Measurements from ENCODE around the gene EGFL7.
A peak's percentile ranks its signal among the peaks of the same experiment; 100 is the strongest.
"Not testable (repeated sequence)": the region's sequence is repeated elsewhere in the genome, so short reads cannot be mapped to it uniquely, and the experiment has no call there.

EGFL7 gene

DNA sequence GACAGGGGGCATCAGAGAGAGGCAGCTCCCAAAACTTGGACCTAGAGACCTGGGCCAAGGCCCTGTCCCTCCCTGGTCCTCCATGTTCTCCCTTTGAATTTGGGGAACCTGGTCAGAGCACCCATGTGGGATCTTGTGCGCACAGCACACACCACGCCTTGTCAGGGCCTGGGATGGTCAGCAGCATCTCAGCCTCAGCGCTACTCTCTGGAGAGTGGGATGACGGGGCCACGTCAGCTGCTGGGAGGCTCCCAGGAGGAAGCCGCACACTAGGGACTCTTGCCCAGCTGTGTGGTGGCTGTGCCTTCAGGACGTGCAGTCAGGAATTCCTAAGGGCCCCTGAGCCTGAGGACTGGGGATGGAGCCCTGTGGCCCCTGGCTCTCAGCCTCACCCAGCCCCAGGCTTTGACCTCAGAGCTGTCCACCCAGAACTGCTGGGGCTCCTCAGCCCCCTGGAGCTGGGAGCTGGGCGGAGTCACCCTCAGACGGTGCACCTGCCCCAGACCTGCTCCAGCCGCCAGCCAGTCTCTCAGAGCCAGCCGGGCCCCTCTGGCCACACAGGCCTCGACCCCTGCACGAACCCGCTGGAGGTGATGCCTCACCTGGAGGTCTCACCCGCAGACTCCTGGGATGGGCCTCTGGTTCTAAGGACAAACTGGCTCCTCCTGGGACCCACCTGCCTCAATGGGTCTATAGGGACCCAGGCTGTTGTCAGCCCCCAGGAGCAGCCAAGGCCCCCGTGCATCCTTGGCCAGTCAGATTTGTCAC is 38.3 kb upstream of the EGFL7 start:
- DNase-seq (ENCODE audit: low spot score), result no peak

- no peak for DNase-seq (ENCODE audit: low spot score)
Observed at GRCh38 chr9:136625101-136626065, 37.3 kb upstream of the EGFL7 start.

GRCh38 chr9:136626066-136626725 is 36.5 kb upstream of the EGFL7 start:
- DNase-seq (ENCODE audit: low spot score), result no peak

- DNase-seq (ENCODE audit: low spot score), result no peak
Observed at GRCh38 chr9:136626740-136627642, 35.7 kb upstream of the EGFL7 start.

GRCh38 chr9:136627703-136628102 is 35.0 kb upstream of the EGFL7 start:
- no peak for DNase-seq (ENCODE audit: low spot score)

DNA sequence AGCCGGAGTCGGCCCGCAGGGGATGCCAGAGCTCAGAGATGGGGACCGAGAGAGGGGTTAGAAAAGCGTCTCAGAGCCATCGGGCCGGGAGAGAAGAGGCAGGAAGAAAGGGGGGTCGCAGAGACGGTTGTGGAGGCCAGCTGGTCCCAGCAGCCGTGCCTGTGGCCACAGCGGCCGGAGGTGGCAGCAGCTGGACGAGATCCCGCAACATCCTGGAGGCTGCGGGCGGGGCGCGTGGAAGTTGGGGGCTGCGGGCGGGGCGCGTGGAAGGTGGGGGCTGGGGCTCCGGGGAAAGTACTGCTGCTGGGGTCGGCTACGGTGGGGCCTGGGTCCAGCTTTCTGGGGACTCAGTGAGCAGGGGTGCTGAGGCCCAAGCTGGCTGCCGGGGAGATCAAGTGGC is 34.4 kb upstream of the EGFL7 start:
- no peak for DNase-seq (ENCODE audit: low spot score)

GRCh38 chr9:136629001-136629878 is 33.5 kb upstream of the EGFL7 start:
- no peak for DNase-seq (ENCODE audit: low spot score)

GRCh38 chr9:136629879-136630661 is 32.6 kb upstream of the EGFL7 start:
- peak; percentile 51 for DNase-seq (ENCODE audit: low spot score)

GRCh38 chr9:136630662-136630992 is 32.1 kb upstream of the EGFL7 start:
- no peak for DNase-seq (ENCODE audit: low spot score)

DNA sequence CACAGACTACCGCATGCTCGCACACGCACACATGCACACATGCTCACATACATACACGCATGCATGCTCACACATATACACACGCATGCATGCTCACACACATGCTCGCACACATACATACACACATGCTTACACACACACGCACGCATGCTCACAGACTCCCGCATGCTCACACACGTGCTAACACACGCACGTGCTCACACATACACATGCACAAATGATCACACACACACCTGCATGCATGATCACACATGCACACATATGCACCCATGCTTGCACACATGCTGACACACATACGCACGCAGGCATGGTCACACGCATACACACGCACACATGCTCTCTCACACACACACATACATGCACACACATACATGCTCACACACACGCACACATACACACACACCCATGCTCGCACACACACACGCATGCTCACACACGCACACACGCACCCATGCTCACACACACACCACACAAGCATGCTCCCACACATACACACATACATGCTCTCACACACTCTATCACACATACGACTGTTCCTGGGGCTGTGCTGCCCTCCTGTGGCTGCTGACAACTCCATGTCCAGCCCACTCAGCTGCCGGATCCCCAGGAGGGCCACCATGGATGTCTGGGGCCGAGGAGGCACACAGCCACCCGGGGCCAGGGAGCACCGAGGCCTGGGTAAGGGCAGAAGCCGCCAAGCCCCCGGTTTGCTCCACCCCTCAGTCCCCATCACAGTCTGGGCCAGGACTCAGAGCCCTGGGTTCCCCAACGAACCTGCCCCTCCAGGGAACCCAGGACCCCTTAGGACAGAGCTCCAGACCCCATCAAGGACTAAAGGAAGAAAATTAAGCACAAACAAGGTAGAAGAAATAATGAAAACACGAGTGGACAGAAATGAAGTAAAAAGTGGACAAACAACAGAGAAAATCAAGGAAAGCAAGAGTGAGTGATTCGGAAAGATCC is 31.4 kb upstream of the EGFL7 start:
- DNase-seq (ENCODE audit: low spot score), result peak; percentile 63

- not testable (repeated sequence) for DNase-seq (ENCODE audit: low spot score)
Observed at GRCh38 chr9:136632072-136632471, 30.6 kb upstream of the EGFL7 start.

- not testable (repeated sequence) for DNase-seq (ENCODE audit: low spot score)
Observed at GRCh38 chr9:136632491-136633106, 30.1 kb upstream of the EGFL7 start.

- no peak for DNase-seq (ENCODE audit: low spot score)
Observed at GRCh38 chr9:136634904-136635303, 27.8 kb upstream of the EGFL7 start.

DNA sequence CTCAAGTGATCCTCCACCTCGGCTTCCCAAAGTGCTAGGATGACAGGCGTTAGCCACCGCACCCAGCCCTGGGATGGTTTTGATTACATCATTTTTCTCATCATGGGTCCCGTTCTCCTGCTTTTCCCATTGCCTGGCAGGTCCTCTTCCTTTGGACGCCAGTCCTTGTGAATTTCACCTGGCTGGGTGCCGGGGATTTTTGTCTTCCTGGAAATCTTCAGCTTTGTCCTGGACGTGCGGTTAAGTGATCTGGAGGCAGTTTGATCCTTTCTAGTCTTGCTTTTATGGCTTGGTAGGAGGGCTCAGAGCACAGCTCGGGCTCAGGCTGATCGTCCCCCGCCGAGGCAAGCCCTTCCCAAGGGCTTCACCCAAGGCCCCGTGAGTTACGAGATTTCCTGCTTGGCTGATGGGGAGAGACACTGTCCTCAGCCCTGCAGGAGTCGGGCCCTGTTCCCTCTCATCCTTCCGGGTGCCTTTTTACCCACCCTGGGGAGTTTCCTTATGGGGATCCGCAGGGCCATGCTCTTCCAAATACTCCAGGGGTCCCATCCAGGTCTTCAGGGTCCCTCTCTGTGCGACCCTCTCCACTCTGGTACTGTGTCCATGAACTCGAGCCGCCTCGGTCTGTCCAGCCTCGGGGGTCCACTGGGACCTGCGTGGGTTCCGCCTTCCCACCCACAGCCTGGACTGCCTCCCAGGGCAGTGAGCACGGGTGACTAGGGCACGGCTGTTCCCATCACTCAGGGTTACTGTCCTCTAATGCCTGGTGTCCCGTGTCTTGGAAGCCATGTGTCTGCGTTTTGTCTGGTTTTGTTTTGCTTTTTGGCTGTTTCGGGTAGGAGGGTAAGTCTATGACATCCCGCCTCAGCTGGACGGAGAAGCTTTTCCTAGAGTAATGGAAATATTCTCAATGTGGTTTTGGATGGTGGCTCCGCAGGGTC is 22.3 kb upstream of the EGFL7 start:
- no peak for DNase-seq (ENCODE audit: low spot score)

DNA sequence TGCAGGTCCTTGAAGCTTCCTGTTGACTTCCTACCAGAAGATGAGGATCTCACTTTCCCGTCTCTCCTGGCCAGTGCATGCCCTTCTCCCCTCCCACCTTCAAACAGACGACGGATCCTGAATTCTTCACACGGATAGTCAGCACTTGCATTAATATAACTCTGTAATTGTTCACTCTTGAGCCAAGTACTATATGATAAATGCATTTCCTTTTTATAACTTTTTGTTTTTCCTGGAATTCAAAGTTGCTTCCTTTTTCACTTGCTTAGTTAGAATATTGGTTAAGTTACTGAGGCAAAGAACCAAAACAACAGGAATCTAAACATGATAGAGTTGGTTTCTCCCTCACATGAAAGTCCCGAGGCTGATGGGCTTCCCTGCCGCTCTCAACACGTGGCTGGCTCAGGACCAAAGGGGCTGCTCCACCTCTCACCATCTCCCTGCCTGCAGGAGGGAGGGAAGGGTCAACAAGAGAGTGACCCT is 20.2 kb upstream of the EGFL7 start:
- DNase-seq (ENCODE audit: low spot score), result no peak

DNA sequence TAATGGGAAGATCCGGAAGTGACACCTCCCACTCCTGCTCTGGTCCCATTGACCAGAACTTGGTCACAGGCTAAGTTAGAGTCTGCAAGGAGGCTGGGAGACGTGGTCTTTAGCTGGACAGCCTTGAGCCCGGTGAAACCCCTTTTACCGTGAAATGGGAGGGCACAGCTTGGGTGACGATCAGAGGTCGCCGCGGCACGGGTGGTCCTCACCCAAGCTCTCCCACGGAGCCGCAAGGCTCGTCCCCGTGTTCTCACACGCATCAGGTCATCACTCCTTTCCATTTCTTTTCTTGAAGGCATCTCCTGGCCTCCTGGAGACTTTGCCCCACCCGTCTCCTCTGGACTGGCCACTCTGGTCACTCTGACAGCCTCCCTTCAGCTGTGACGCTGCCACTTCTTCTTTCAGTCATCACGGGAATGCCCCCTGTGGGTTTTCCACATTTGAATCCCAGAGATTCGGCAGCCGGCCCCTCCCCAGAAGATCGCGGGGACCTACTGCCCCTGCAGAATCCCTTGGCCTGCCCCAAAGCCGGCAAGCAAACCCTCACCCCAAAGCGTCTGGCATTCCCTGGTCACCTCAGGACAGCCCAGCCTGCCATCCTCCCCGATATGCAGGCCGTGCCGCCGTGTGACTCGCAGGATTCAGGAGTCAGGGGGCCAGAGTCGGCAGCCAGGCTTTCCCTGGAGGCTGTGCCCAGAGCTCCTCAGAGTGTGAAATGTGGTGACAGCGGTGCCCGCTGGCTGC is 18.9 kb upstream of the EGFL7 start:
- DNase-seq (ENCODE audit: low spot score), result no peak
